GM18520 (cell line): ENCODE results near the gene UBE2U.
A peak's percentile ranks its signal among the peaks of the same experiment; 100 is the strongest.
"Not testable (repeated sequence)": the region's sequence is repeated elsewhere in the genome, so short reads cannot be mapped to it uniquely, and the experiment has no call there.

Source experiments
- ATAC-seq: cut with Tn5 transposase; IDR thresholded peaks from one replicate; pipeline ENCODE4 v1.9.1; 2021; ENCODE audit not compliant: unreplicated experiment

The UBE2U gene

DNA sequence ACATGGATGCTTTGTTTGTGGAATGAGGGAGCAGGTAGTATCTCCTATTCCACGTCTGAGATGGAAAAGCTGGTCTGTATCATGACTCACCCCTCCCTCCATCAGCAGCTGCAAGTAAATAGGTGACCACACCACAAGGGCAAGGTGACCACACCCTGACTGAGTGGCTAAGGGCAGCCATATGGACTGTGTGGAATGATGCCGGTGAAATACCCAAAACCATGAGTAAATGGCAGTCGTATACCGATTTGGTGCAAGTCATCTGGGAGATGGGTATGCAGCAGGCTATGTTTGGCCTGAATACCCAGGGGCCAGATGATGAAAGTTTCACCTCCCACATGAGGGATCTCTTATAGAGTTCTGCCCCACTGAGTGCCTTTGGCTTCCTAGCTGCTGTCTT is 15.8 kb upstream of the UBE2U start:
- no peak for ATAC-seq

DNA sequence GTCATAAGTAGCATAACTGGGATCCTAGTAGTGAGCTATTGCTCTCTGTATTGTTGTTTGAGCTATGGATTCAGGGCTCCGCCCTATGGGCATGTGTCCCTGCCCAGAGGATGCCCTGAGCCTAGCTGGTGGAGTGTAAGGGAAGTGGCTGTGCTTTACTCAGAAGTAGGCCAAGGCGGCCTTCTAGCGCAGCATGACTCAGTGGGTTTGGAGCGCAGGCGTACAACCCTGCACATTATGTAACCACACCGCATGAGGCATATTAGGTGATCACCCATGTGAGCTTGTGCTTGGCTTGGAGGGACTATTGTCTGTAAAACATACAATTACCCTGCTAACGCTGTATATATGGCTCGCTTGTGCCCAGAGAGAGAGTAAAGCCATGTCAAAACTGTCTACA is 11.1 kb upstream of the UBE2U start:
- ATAC-seq = no peak

DNA sequence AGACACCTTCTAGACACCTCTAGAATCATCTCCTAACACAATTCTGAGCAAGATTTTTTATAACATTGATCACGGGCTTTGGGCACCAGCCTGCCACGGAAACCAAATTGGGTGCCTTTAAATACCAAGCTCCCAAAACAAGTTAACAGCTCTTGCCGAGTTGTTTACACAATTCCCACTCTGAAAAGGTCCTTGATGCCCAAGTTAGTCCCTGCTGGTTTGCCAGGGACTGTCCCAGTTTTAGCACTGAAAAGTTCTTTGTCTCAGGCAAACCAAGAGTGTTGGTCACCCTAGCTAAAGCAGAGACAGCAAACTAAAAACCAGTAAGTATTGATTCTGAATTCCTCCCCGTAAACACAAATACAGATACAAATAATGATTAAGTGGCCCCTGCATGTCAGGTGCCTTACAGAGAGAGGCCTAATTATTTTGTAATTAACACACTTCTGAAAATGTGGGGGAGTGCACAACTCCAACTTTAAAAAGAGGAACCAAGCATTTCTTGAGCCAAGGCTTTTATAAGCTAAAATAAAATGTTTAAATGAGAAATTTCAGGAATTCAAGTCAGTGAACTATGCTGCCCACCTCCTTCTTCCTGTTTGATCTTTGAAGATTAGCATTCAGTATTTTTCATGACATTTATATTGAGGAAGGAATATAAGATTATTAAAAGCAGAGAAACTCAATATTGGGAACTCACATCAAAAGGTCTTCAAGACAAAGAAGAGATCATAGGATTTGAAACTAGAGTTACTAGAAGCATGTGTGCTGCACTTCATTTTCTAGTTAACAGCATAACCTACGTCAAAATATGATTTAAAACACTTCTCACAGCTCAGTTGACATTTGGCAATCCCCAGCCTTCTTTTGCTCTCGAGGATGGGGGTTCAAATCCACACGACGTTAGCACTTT is 9.0 kb upstream of the UBE2U start:
- no peak for ATAC-seq

DNA sequence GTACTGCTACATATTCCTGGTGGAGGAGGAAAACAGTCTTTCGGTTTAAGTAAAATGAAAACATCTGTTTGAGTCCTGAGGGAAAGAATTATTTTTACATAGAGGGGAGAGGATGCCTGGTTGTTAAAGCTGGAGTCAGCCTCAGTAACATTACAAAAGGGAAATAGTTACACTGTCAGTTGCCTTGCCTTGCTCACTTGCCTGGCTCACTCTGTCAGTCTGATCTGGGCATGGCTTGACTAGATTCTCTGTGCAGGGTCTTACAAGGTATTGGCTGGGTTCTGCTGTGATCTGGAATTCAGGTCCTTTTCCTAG is 8.4 kb upstream of the UBE2U start:
- no peak for ATAC-seq

DNA sequence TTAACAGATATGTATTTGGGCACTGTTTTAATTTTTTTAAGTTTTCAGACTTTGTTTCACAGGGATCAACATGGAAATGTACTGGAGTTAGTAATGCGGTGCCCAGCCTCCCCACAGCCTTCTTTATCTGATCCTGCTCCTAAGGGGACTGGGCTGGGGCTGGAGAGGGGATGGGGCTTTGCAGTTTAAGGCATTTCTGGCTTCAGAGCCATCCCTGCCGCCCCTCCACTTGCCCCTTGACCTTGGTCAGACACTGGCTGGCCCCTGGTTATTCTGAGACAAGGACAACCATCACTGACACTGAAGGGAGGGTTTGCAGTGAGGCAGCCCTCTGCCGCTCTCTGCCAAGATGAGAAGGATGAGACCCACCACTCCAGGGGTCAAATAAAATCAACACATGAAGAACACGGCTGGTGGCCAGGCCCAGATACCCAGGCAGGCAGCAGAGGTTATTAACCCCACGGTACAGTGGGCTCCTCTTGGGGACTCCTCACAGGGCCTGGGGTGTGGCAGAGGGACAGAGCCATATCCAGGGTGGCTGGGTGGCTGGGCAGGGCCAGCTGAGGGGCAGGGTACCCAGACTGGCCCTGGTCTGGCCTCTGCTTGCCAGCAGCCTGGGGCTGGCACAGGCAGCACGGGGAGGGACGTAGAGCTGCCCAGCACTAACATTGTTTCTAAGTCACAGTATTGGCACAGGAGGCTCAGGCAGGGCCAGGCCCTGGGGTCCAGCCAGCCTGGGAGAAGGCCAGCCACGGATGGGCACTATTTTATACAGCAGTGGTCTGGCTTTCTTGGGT is 7.2 kb upstream of the UBE2U start:
- no peak for ATAC-seq

DNA sequence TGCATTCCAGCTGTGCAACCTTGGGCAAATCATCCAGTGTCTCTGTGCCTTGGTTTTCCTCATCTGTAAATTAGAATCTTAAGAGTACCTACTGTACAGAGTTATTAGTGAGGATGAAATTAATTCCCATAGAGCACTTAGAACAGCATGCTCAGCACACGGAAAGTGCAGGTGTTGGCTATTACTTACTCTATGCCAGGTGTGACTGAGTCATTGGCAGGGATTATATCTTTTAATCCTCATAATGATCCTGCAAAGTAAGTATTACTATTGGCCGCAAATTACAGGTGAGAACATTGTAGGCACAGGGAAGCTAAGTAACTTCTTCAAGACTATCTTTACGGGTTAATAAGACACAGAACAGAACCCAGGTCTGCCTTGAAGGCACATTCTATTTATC is 6.3 kb upstream of the UBE2U start:
- ATAC-seq = no peak

DNA sequence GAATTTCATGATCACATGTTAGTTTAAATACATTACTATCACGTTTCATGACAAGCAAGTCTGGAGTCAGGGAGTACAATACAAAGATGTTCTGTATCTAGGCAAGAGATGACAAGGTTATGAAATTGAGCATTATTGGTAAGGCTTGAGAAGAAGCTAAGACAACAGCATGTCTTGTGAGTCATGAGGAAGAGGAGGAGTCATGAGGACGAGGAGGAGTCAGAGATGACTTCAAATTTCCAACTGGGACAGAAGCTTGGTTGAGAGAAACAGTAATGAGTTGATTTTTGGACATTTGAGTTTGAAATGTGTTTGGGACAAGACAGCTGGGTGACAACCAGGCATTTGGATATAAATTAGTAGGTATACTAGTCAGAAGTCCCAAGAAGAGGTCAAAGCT is 4.3 kb upstream of the UBE2U start:
- no peak for ATAC-seq

DNA sequence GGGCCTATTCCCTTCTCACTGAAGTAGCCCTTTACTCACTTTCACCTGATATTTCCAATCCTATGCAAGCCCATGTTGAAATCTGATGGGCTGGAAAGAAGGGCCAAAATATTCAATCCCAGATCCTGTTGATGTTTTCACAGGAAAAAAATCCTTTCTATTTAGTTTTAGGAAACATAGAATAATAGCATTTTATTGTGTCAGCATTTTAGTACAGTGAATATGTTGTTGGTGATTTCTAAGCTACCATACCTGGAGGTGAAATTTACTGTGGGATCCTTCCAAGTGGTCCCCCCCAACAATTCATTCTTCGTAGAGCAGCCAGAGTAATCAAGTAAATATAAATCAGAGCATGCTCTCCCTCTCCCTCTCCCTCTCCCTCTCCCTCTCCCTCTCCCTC is 3.4 kb upstream of the UBE2U start:
- ATAC-seq = no peak

DNA sequence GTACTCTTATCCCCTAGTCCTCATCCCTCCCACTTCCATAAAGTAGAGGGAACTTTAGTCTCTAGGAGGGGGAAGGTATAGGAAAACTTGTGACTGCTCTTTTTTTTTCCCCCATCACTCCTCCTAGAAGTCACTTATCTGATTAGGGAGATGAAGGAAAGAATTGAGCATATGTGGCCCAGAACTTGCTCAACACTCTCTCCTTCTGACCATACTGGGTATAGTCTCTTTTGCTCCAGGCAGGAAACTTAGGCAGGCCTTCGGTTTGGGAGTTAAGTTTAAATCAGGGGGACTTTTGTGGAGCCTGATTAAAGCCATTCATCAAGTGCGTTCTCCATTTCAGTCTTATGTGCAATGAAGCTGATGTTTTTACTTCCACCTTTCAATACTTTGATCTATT is 5.8 kb downstream of the UBE2U start:
- no peak for ATAC-seq

DNA sequence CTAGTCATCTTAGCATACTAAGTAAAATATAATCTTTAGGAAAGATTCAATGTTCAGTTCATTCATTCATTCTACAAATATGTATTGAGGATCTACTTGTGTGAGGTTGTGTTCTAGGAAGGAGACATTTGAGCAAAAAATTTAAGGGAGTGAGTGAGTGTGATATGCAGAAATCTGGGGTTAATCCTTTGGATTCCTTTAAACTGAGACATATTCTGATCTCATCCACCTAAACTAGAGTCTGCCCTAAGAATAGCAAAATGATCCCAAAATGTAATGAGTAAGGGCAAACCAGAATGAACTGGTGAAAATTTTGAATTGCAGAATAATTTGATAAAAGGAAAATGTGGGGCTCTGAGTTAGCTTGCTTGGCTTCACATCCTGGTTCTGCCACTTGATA is 8.6 kb downstream of the UBE2U start:
- ATAC-seq = no peak

DNA sequence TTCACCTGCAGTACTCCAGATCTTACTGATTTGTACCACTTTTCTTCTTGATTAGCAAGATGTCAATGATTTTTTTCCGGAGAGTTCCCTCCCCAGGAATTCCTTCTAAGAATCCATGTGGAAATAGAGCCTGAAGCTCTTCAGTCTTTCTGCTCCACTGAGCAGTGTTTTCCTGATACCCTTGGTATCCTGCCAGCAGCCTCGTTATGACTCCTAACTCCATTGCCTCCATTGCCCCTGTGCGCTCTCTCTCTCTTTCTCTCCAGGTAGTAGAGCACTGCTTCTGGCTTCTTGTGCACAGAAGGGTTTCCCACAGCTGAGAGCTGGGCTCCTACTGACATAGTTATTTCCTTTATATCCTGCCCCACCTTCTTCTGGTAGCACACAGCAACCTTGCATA is 12.2 kb downstream of the UBE2U start:
- ATAC-seq = no peak

DNA sequence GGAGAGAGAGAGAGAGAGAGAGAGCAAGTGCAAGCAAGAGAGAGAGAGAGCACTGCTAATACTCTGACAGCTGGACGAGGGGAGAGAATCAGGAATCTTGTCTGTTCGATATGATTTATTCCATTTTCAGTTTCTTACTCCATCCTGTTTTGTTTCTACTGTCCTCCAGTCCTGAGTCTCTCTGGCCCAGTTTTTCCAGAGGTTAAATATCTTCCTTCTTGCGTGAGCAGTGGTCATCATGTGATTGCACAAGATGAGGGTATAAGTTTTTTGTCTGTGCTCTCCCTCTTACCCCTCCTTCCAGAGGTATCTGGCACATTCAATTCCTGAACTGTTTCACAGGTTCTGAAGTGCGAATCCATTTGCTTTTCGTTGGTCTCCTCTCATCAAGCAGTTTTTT is 16.8 kb downstream of the UBE2U start:
- no peak for ATAC-seq

DNA sequence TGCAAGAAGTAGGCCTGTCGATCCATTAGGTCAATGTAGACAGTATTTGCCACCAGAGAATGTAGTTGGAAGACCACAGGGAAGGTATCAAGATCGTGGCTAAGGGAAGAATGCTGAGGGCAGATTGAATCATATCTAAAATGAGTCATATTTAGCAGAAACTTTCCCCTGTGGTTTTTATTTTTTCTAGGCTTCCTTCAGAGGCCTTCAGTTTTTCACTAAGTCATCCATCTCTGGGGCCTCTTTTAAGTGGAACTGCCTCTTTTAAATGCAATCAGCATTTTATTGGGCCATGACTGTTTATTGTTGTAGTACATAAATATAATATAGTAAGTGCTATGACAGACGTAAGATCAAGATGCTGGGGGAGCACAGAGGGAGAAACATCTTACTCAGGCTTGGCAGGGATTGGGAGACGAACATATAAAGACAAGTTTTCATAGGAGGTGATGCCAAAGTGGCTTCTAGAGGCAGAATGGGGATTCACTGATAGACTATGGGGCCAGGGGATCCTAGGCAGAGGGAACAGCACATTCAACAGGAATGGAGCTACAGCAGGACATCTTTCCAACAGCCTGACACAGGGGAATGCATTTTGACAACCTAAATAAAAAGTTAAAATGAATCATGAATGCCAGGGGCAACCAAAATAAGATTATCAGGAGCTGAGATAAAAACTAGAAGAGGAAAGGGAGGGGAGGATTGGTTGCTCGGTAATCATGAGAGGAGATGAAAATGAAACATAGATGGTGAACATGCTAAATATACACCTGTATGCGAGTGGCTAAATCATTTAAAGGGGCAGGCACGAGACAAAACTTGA is 20.1 kb downstream of the UBE2U start:
- ATAC-seq = peak; percentile 52

DNA sequence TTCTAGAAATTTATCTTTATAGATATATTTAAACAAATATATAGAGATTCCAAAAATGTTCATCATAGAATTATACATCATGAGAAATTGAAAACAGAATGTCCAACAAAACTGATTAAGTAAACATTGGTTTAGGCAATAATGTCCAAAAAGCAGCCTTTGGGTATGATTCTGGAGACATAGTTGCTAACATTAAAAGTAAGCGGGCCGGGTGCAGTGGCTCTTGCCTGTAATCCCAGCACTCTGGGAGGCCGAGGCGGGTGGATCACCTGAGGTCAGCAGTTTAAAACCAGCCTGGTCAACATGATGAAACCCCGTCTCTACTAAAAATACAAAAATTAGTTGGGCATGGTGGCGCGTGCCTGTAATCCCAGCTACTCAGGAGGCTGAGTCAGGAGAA is 20.8 kb downstream of the UBE2U start:
- ATAC-seq = not testable (repeated sequence)

DNA sequence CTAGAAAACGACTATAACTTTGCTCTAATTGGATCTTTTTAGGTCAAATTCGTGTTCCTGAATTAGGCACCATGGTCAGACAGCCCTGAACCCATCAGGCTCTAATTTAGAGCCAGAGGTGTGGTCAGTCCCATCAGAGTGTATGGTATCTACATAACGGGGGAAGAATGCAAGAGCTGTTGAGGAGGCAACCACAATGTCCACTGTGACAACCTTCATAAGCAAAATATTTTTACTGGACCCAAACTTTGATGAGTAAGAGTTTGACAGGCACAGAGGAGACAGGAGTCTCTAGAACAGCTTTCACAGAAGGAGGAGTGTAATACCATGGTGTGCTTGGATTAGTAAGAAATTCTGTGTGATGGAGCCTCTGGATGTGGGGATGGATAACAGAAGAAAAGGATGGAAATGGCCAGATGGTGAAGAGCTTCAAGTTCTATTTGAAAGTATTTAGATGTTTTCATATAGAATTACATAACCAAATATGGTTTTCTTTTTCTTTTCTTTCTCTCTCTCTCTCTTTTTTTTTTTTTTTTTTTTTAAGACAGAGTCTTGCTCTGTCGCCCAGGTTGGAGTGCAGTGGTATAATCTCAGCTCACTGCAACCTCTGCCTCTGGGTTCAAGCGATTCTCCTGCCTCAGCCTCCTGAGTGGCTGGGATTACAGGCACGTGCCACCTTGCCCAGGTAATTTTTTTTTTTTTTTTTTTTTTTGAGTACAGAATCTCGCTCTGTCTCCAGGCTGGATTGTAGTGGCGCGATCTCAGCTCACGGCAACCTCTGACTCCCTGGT is 24.9 kb downstream of the UBE2U start:
- ATAC-seq = no peak

DNA sequence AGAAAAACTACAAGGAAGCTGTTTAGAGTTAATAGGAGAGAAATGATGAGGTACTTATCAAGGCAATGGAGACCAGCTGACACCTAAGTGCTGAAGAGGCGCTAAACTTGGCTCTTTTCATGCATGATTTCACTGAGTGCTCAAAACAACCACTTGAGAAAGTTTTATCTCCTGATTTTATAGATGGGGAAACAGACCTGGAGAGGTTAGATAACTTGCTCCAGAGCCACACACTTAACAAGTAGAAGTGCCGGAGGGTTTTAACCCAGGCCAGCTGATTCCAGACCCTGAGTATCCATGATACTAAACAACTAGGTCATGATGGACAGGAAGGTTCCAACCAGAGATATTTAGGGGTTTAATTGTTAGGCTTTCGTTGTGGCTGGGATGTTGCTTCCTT is 25.9 kb downstream of the UBE2U start:
- no peak for ATAC-seq

DNA sequence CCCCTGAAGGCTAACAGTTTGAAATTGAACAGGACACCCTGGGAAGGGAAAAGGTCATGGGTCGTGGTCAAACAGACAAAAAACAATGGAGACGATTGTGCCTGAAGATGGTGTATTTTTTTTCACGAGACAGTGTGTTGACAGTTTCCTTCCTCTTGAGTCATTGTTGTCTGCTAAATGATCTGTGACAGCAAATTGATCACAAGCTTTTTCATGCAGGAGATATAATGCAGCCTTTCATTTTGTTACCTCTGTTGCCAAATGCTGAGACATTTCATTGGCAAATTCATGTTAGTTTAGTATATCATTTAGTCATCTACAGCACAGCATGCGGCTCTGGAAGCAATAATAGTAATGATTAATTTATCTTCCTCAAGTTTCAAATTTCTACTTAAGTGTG is 27.7 kb downstream of the UBE2U start:
- no peak for ATAC-seq

DNA sequence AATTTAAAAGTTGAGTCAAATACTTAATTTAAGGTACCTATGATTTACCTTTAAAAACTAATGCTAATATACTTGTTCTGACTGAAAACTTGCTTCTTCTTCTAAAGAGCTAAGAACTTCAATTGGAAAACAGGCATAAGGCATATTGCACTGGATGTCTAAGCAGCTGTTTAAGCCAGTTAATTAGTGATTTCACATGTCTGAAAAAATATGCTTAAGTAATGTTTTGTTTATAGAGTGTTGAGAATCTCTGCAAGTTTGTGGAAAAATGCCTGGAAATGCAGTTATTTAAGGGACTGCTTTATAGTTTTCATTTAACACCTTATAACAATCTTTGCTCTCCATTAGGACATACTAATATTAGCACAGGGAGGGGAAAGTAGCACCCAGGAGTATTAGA is 28.2 kb downstream of the UBE2U start:
- ATAC-seq = no peak

DNA sequence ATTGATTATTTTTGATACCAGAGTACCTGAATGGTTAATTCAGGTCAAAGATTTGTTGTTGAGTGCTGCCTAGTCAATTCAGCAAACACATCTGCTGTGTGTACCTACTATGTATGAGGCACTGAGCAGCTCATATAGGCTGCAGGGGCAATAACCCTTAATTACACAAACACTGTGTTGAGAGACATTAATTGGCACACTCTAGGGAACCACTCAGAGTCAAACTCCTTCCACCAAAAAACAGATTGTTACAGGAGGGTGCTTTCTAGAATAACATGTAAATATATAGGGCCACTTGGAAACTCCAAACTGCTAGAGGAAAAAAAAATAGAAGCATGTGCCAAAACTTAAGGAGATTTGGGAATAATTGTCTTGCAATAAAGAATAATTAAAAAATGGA is 31.3 kb downstream of the UBE2U start:
- ATAC-seq = no peak

DNA sequence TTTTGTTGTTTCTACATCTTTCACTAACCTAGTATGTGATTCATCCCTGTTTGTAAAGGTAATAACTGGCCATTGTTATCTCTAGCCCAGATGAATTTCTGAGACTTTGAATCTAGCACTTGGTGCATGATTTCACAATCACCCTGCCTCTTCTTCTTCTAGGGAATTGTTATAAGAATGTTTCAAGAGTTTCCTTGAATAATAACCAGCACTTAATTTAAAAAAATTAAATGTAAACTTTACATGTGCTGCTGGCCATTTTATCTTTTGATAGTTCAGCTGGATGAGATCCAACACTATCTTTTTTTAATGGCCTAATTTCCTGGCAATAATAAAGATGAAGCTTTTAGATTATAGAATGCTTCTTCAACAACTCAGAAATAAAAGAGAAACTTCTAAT is 31.8 kb downstream of the UBE2U start:
- ATAC-seq = no peak

DNA sequence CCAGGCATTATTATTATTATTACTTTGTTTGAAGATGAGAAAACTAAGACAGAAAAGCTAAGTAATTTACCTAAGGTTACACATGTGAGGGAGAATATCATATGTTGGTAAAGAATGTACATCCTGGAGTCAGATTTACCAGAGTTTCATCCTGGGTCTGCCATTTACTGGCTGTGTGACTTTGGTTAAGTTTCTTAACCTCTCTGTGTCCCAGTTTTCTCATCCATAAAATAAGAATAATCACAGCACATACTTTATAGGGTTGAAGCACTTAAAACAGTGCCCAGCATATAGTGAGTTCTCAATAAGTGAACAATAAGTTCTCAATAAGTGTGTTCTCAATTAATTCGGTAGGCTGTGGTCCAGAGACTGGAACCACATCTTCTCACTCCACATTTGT is 32.5 kb downstream of the UBE2U start:
- no peak for ATAC-seq
